Measurements from ENCODE around the gene ZNF444. TPM values are rescaled to one million over a fixed set of nuclear protein-coding genes. Genes with fewer than 3 reads are reported as not detected.

ZNF444 gene
- total RNA-seq, 1 donor = 14.2 TPM

DNA sequence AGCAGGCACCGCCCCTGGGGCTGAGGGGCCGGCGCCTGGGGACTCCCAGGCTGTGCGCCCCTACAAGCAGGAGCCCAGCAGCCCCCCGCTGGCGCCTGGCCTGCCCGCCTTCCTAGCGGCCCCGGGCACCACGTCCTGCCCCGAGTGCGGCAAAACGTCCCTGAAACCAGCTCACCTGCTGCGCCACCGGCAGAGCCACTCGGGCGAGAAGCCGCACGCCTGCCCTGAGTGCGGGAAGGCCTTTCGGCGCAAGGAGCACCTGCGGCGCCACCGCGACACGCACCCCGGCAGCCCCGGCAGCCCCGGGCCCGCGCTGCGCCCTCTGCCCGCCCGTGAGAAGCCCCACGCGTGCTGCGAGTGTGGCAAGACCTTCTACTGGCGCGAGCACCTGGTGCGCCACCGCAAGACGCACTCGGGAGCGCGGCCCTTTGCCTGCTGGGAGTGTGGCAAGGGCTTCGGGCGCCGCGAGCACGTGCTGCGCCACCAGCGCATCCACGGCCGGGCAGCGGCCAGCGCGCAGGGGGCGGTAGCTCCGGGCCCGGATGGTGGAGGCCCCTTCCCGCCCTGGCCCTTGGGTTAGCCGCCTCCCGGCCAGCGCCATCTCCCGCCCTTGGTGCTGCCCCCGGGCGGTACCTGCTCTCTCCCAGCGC, 18.7 kb downstream of the ZNF444 start:
- H3K4me3 ChIP-seq (ENCODE audit: low read depth, low read length) = no peak overlapping the region
- DNase-seq (ENCODE audit: low read depth) = no peak
- TF ChIP-seq, protein P1, sequence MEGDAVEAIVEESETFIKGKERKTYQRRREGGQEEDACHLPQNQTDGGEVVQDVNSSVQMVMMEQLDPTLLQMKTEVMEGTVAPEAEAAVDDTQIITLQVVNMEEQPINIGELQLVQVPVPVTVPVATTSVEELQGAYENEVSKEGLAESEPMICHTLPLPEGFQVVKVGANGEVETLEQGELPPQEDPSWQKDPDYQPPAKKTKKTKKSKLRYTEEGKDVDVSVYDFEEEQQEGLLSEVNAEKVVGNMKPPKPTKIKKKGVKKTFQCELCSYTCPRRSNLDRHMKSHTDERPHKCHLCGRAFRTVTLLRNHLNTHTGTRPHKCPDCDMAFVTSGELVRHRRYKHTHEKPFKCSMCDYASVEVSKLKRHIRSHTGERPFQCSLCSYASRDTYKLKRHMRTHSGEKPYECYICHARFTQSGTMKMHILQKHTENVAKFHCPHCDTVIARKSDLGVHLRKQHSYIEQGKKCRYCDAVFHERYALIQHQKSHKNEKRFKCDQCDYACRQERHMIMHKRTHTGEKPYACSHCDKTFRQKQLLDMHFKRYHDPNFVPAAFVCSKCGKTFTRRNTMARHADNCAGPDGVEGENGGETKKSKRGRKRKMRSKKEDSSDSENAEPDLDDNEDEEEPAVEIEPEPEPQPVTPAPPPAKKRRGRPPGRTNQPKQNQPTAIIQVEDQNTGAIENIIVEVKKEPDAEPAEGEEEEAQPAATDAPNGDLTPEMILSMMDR (IDR thresholded peaks at IDR 0.05; ENCODE audit: insufficient read depth, low read depth, low read length) = no peak

DNA sequence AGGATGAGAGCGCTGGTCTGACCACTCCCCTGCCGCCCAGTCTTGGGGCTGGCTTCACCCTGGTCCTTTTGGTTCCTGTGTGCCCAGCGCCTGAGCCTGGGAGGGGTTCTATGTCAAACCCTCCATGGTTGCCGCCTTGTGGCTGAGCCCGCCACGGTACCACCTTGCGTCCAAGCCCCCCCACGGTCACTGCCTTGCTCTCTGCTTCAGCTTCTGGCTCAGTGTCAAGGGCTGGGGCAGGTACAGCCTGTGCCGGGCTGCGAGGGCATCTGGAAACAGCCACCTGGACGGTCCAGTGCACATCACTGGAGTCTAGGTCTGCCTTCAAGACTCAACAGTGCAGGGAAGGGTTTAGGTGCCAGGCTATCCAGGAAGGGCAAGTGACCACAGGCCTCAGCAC, 20.4 kb downstream of the ZNF444 start:
- DNase-seq (ENCODE audit: low read depth) = no peak
- H3K4me3 ChIP-seq (ENCODE audit: low read depth, low read length) = no peak overlapping the region
- TF ChIP-seq, protein P1 (IDR thresholded peaks at IDR 0.05; ENCODE audit: insufficient read depth, low read depth, low read length) = no peak

DNA sequence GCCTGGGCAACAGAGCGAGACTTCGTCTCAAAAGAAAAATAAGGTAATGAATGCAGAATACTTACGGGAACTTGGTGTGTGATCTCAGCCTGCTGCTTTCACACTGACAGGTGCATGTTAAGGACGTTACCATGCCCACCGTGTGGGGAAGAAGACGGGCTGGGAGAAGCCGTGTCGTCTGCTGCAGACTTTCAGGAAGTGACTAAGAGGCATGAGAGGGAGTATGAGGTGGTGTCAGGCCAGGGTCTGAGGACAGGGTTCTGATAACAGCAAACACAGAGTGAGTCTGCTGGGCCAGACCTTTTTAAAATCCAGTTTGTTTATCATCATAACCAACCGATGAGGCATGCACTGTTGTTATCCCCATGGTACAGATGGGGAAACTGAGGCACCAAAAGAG, 21.2 kb downstream of the ZNF444 start:
- no peak for DNase-seq (ENCODE audit: low read depth)
- TF ChIP-seq, protein P1 (IDR thresholded peaks at IDR 0.05; ENCODE audit: insufficient read depth, low read depth, low read length) = no peak
- no peak overlapping the region for H3K4me3 ChIP-seq (ENCODE audit: low read depth, low read length)

DNA sequence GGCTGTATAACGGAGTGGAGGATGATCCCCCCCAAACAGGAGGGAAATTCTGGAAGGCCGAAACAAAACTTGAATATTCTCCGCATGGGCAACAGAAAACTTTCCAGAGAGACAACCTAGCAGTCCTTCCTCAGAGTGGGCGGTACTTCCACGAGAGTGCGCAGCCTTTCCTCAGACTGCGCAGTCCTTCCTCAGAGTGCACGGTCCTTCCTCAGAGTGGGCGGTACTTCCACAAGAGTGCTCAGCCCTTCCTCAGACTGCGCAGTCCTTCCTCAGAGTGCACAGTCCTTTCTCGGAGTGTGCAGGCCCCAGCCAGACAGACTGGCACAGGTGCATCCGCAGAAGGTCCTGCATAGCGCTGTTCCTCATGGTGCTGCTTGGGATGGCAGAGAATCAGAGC, 22.0 kb downstream of the ZNF444 start:
- TF ChIP-seq, protein P1 (IDR thresholded peaks at IDR 0.05; ENCODE audit: insufficient read depth, low read depth, low read length) = no peak
- DNase-seq (ENCODE audit: low read depth) = no peak
- H3K4me3 ChIP-seq (ENCODE audit: low read depth, low read length) = no peak overlapping the region

DNA sequence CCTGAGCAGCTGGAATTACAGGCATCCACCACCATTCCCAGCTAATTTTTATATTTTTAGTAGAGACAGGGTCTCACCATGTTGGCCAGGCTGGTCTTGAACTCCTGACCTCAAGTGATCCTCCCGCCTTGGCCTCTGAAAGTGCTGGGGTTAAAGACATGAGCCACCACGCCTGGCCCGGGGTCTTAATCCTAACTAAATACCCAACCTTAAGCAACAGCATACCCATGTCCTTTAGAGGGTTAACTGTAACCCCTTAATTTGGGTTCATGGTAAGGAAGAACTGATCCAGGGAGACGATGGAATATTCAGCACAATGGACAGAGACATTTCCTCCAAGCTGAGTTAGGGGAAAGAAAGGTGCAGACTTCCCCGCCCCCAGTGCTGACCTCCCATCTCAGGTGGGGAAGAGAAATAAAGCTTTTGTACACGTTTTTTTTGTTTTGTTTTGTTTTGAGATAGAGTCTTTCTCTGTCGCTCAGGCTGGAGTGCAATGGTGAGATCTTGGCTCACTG, 26.0 kb downstream of the ZNF444 start:
- TF ChIP-seq, protein P1 (IDR thresholded peaks at IDR 0.05; ENCODE audit: insufficient read depth, low read depth, low read length) = no peak
- peak; percentile 11 for DNase-seq (ENCODE audit: low read depth)
- H3K4me3 ChIP-seq (ENCODE audit: low read depth, low read length) = no peak overlapping the region

DNA sequence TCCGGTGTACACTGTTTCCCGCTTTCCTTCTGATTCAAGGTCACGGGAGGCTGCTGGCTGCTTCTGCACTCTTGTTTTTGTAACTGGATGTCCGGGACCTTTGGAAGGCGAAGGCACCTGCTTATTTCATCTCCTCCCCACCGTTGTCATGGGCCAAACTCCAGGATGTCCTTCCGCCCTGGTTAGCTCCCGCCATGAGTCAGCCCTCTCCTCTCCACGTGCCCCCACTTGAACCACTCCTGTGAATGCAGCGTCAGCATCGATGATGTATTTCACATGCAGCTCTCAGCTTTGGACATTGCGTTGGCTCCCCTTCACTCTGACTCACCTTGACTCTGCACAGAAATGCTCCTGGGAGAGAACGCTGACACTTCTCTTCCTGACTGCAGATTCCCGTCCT, 29.2 kb downstream of the ZNF444 start:
- H3K4me3 ChIP-seq (ENCODE audit: low read depth, low read length) = no peak overlapping the region
- TF ChIP-seq, protein P1 (IDR thresholded peaks at IDR 0.05; ENCODE audit: insufficient read depth, low read depth, low read length) = no peak
- DNase-seq (ENCODE audit: low read depth) = no peak

DNA sequence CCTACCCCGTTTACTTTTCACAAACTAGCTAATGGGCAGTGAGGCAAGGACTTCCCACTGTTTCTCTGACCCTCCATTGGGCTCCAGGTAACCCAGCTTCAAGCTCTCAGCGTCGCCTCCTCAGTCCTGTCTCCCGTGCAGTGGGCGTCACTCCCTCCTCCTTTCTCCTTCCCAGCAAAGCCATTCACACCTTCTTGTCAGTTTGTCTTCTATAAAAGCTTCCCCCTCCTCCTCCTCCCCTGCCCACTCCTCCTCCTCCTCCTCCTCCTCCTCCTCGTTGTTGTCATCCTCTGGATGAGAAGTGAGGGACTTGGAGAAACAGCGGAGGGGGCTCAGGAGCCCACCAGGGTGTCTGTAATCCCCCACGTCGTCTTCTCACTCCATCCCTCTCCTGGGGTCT, 33.0 kb downstream of the ZNF444 start:
- TF ChIP-seq, protein P1 (IDR thresholded peaks at IDR 0.05; ENCODE audit: insufficient read depth, low read depth, low read length) = no peak
- no peak for DNase-seq (ENCODE audit: low read depth)
- H3K4me3 ChIP-seq (ENCODE audit: low read depth, low read length) = no peak overlapping the region

All from fibroblast of villous mesenchyme (primary cell).